Measurements from ENCODE around the gene CNTFR.

Gene CNTFR

GRCh38 chr9:34566322-34566721 is 23.2 kb downstream of the CNTFR start:
- no peaks in the 10 kb centered on the region for H3K9me3 ChIP-seq
- peaks cover 71% of the 10 kb centered on the region for H3K27me3 ChIP-seq
- no peak for TF ChIP-seq CTCF (IDR thresholded peaks at IDR 0.05)
- no peaks in the 10 kb centered on the region for H3K36me3 ChIP-seq
- no peak overlapping the region for H3K27ac ChIP-seq
- H3K4me3 ChIP-seq (ENCODE audit: low read depth in 1 of 2, low read length in 1 of 2): no peak overlapping the region
- H3K4me1 ChIP-seq (ENCODE audit: control insufficient read depth in 1 of 2, insufficient read depth in 1 of 2, low read depth in 1 of 2, low read length in 1 of 2): no peaks in the 10 kb centered on the region

- no peak for TF ChIP-seq CTCF (IDR thresholded peaks at IDR 0.05)
- H3K4me1 ChIP-seq (ENCODE audit: control insufficient read depth in 1 of 2, insufficient read depth in 1 of 2, low read depth in 1 of 2, low read length in 1 of 2): no peaks in the 10 kb centered on the region
- H3K27ac ChIP-seq: no peak overlapping the region
- no peaks in the 10 kb centered on the region for H3K9me3 ChIP-seq
- H3K4me3 ChIP-seq (ENCODE audit: low read depth in 1 of 2, low read length in 1 of 2): no peak overlapping the region
- H3K36me3 ChIP-seq: no peaks in the 10 kb centered on the region
- peaks cover 75% of the 10 kb centered on the region for H3K27me3 ChIP-seq
Measured at GRCh38 chr9:34565856-34566255, 23.7 kb downstream of the CNTFR start.

- Histone ChIP-seq H3K36me3 (no peaks in the 10 kb centered on the region), H3K4me1 (ENCODE audit: control insufficient read depth in 1 of 2, insufficient read depth in 1 of 2, low read depth in 1 of 2, low read length in 1 of 2) (no peaks in the 10 kb centered on the region), H3K27ac (no peak overlapping the region), H3K27me3 (peaks cover 82% of the 10 kb centered on the region), H3K4me3 (ENCODE audit: low read depth in 1 of 2, low read length in 1 of 2) (no peak overlapping the region), H3K9me3 (no peaks in the 10 kb centered on the region)
- TF ChIP-seq CTCF (IDR thresholded peaks at IDR 0.05): no peak
Measured at GRCh38 chr9:34564617-34565016, 24.9 kb downstream of the CNTFR start.

GRCh38 chr9:34563262-34563661 is 26.3 kb downstream of the CNTFR start:
- no peak for TF ChIP-seq CTCF (IDR thresholded peaks at IDR 0.05)
- H3K36me3 ChIP-seq: no peaks in the 10 kb centered on the region
- no peak overlapping the region for H3K4me3 ChIP-seq (ENCODE audit: low read depth in 1 of 2, low read length in 1 of 2)
- H3K27ac ChIP-seq: no peak overlapping the region
- H3K27me3 ChIP-seq: peaks cover 82% of the 10 kb centered on the region
- H3K4me1 ChIP-seq (ENCODE audit: control insufficient read depth in 1 of 2, insufficient read depth in 1 of 2, low read depth in 1 of 2, low read length in 1 of 2): no peaks in the 10 kb centered on the region
- no peaks in the 10 kb centered on the region for H3K9me3 ChIP-seq

GRCh38 chr9:34562135-34562745 is 27.3 kb downstream of the CNTFR start:
- TF ChIP-seq CTCF (IDR thresholded peaks at IDR 0.05): peak; percentile 35
- Histone ChIP-seq H3K27me3 (peaks cover 81% of the 10 kb centered on the region), H3K36me3 (no peaks in the 10 kb centered on the region), H3K27ac (no peak overlapping the region), H3K9me3 (no peaks in the 10 kb centered on the region), H3K4me3 (ENCODE audit: low read depth in 1 of 2, low read length in 1 of 2) (no peak overlapping the region), H3K4me1 (ENCODE audit: control insufficient read depth in 1 of 2, insufficient read depth in 1 of 2, low read depth in 1 of 2, low read length in 1 of 2) (no peaks in the 10 kb centered on the region)

All from neutrophil (primary cell).